ENCODE data around the gene MSI2. TPM values are rescaled to one million over a fixed set of nuclear protein-coding genes. Genes with fewer than 3 reads are reported as not detected.
A peak's percentile ranks its signal among the peaks of the same experiment; 100 is the strongest.

The MSI2 gene
- total RNA-seq, 2 experiments from 2014 or later = 131 to 164 TPM

DNA sequence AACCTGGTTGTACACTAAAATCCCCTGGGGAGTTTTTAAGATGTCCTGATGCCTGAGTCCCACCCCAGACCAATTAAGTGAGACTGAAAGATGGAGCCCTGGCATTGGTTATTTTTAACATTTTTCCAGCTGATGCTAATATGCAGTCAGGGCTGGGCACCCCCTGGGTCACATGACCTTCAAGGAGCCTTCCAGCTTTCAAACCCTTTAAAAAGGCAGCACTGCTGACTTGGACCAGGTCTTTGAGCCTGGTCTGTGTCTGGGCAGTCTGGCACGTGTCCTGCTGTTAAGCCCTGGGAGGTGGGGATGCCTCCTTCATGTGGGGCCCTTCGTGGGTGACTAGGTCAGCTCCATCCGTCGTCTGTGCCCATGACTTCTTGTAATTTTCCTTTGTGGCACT, 286.2 kb downstream of the MSI2 start:
- Histone ChIP-seq H4K20me1 (ENCODE audit: insufficient read depth, low read length) (no peaks in the 10 kb centered on the region), H3K4me3 (ENCODE audit: low read depth, low read length, poor library complexity, severe bottlenecking) (no peak overlapping the region), H3K27ac (ENCODE audit: low read depth, low read length, poor library complexity, severe bottlenecking) (no peak overlapping the region), H3K9me3 (ENCODE audit: low read length) (no peaks in the 10 kb centered on the region), H3K4me1 (ENCODE audit: insufficient read depth, low read length, poor library complexity, severe bottlenecking) (peaks cover 74% of the 10 kb centered on the region), H2AFZ (ENCODE audit: low read length) (no peak overlapping the region), H3K4me2 (ENCODE audit: low read length) (peak overlapping the region; percentile 50; the same call in 1 of the 2 replicates), H3K79me2 (ENCODE audit: insufficient read depth, low read depth, low read length) (no peaks in the 10 kb centered on the region), H3K9me2 (ENCODE audit: insufficient read depth, low read length) (no peaks in the 10 kb centered on the region), H3K36me3 (ENCODE audit: insufficient read depth, low read length) (no peaks in the 10 kb centered on the region)
- TF ChIP-seq, protein P1, sequence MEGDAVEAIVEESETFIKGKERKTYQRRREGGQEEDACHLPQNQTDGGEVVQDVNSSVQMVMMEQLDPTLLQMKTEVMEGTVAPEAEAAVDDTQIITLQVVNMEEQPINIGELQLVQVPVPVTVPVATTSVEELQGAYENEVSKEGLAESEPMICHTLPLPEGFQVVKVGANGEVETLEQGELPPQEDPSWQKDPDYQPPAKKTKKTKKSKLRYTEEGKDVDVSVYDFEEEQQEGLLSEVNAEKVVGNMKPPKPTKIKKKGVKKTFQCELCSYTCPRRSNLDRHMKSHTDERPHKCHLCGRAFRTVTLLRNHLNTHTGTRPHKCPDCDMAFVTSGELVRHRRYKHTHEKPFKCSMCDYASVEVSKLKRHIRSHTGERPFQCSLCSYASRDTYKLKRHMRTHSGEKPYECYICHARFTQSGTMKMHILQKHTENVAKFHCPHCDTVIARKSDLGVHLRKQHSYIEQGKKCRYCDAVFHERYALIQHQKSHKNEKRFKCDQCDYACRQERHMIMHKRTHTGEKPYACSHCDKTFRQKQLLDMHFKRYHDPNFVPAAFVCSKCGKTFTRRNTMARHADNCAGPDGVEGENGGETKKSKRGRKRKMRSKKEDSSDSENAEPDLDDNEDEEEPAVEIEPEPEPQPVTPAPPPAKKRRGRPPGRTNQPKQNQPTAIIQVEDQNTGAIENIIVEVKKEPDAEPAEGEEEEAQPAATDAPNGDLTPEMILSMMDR (conservative IDR thresholded peaks at IDR 0.05; ENCODE audit: low read length) = no peak
- no peak for TF ChIP-seq EZH2phosphoT487 (IDR thresholded peaks at IDR 0.05; ENCODE audit: borderline replicate concordance, low read depth, low read length)
- POLR2A ChIA-PET = no interaction called here
- CTCF ChIA-PET (ENCODE audit: unreplicated experiment) = no interaction called here
- intact Hi-C loops (cut with micrococcal nuclease; ENCODE audit: unreplicated experiment) = no loop called here
- DNase-seq (ENCODE audit: low spot score) = no peak
- BruUV-seq (replicated peaks) = no TSS peak

DNA sequence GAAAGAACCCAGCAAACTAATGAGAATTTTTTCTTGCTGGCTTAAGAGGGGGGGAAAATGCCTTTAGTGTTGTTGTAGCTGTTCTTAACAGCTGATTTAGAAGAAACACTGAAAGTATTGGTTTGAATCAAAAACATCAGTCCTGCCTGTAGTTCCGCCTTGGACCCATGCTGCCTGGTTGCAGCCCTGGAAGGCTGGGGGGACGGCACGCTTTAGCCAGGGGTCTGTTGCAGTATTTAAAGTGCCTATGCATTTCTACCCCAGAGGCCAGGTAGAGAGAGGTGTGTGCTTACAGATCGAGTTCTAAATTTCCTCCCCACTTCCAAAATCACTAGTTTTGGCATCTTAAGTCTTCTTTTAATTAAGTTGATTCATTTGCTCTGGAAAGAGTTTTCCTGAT, 286.9 kb downstream of the MSI2 start:
- POLR2A ChIA-PET = interaction anchor here (1.0 kb wide), 2 partner anchors 18 to 46 kb away, joined by 3 to 4 read pairs; no protein-coding TSS in a partner anchor
- intact Hi-C loops (cut with micrococcal nuclease; ENCODE audit: unreplicated experiment) = no loop called here
- peaks cover 81% of the 10 kb centered on the region for H3K4me1 ChIP-seq (ENCODE audit: insufficient read depth, low read length, poor library complexity, severe bottlenecking)
- no peak overlapping the region for H2AFZ ChIP-seq (ENCODE audit: low read length)
- H3K4me2 ChIP-seq (ENCODE audit: low read length) = peak overlapping the region; percentile 50
- no peak for DNase-seq (ENCODE audit: low spot score)
- no peaks in the 10 kb centered on the region for H4K20me1 ChIP-seq (ENCODE audit: insufficient read depth, low read length)
- TF ChIP-seq EZH2phosphoT487 (IDR thresholded peaks at IDR 0.05; ENCODE audit: borderline replicate concordance, low read depth, low read length) = no peak
- TF ChIP-seq, protein P1 (conservative IDR thresholded peaks at IDR 0.05; ENCODE audit: low read length) = no peak
- H3K9me3 ChIP-seq (ENCODE audit: low read length) = no peaks in the 10 kb centered on the region
- no peaks in the 10 kb centered on the region for H3K79me2 ChIP-seq (ENCODE audit: insufficient read depth, low read depth, low read length)
- BruUV-seq (replicated peaks) = no TSS peak
- CTCF ChIA-PET (ENCODE audit: unreplicated experiment) = interaction anchor here (0.6 kb wide), 1 partner anchor 12 kb away, joined by 3 read pairs; no protein-coding TSS in a partner anchor
- H3K4me3 ChIP-seq (ENCODE audit: low read depth, low read length, poor library complexity, severe bottlenecking) = no peak overlapping the region
- H3K9me2 ChIP-seq (ENCODE audit: insufficient read depth, low read length) = no peaks in the 10 kb centered on the region
- no peak overlapping the region for H3K27ac ChIP-seq (ENCODE audit: low read depth, low read length, poor library complexity, severe bottlenecking)
- H3K36me3 ChIP-seq (ENCODE audit: insufficient read depth, low read length) = no peaks in the 10 kb centered on the region

DNA sequence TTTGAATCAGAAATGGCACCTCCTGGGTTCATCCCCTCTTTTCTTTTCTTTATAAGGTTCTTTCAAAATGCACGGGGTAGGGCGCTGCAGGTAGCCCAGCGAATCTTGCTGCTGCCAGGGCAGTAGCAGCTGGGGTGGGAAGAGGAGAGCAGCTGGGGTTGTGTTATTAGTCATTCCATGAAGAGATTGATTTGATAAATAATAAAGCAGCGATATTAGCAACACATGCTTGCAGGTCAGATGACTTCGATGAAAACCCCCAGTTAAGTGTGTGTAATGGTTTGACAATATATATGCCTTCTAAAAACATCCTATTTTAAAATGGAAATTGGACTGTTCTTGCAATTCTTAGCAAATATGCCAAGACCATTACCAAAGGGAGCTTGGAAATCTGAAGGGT, 288.1 kb downstream of the MSI2 start:
- H3K4me3 ChIP-seq (ENCODE audit: low read depth, low read length, poor library complexity, severe bottlenecking) = no peak overlapping the region
- peak overlapping the region; percentile 50 for H3K4me2 ChIP-seq (ENCODE audit: low read length)
- intact Hi-C loops (cut with micrococcal nuclease; ENCODE audit: unreplicated experiment) = no loop called here
- H3K27ac ChIP-seq (ENCODE audit: low read depth, low read length, poor library complexity, severe bottlenecking) = peak overlapping the region; percentile 22
- H4K20me1 ChIP-seq (ENCODE audit: insufficient read depth, low read length) = no peaks in the 10 kb centered on the region
- no TSS peak for BruUV-seq (replicated peaks)
- no peaks in the 10 kb centered on the region for H3K9me3 ChIP-seq (ENCODE audit: low read length)
- TF ChIP-seq, protein P1 (conservative IDR thresholded peaks at IDR 0.05; ENCODE audit: low read length) = no peak
- no peak for TF ChIP-seq EZH2phosphoT487 (IDR thresholded peaks at IDR 0.05; ENCODE audit: borderline replicate concordance, low read depth, low read length)
- peaks cover 2% of the 10 kb centered on the region; the same call in 1 of the 2 replicates for H3K36me3 ChIP-seq (ENCODE audit: insufficient read depth, low read length)
- H2AFZ ChIP-seq (ENCODE audit: low read length) = peak overlapping the region; percentile 16; the same call in 1 of the 2 replicates
- peaks cover 3% of the 10 kb centered on the region; the same call in 1 of the 2 replicates for H3K79me2 ChIP-seq (ENCODE audit: insufficient read depth, low read depth, low read length)
- ChIA-PET CTCF (ENCODE audit: unreplicated experiment) (no interaction called here), POLR2A (no interaction called here)
- no peak for DNase-seq (ENCODE audit: low spot score)
- H3K9me2 ChIP-seq (ENCODE audit: insufficient read depth, low read length) = no peaks in the 10 kb centered on the region
- H3K4me1 ChIP-seq (ENCODE audit: insufficient read depth, low read length, poor library complexity, severe bottlenecking) = peaks cover 93% of the 10 kb centered on the region
